AG04450 (cell line): ENCODE measurements around the gene EP400. TPM values are rescaled to one million over a fixed set of nuclear protein-coding genes. Genes with fewer than 3 reads are reported as not detected.

ENCODE experiments used
- CTCF ChIA-PET: fragments of 300-600, 350-600 bp; formaldehyde crosslinking; extraction: SDS; loops from one replicate; lab custom pipeline; 2022; ENCODE audit warnings: antibody characterized with exemption, inconsistent platforms; lab: Charles Lee
- POLR2A ChIA-PET: fragments of 350-600 bp; formaldehyde crosslinking; extraction: SDS; loops from one replicate; lab custom pipeline; 2021; ENCODE audit warnings: antibody characterized with exemption, inconsistent platforms; lab: Yijun Ruan, JAX
- DNase-seq: peaks from one replicate; pipeline ENCODE4 v3.0.0-alpha.2; 2011; ENCODE audit warnings: low read depth, low spot score
- H3K27ac ChIP-seq: one replicate; pipeline ENCODE4 v1.5.1; 2012; ENCODE audit warnings: low read depth, low read length, control low read depth
- H3K27me3 ChIP-seq: one replicate; pipeline ENCODE4 v1.6.0; 2012; ENCODE audit warnings: low read length; ENCODE audit not compliant: control insufficient read depth, insufficient read depth
- H3K4me3 ChIP-seq: 2 replicates; pipeline ENCODE4 v1.5.1; 2011; ENCODE audit warnings: mild to moderate bottlenecking, low read depth, low read length, control low read depth
- H3K9me3 ChIP-seq: 2 replicates; pipeline ENCODE4 v1.5.1; 2012; ENCODE audit warnings: low read length; ENCODE audit not compliant: control insufficient read depth, insufficient read depth
- polyA plus RNA-seq: library from polyadenylated mRNA; depleted of rRNA; stranded (reverse); fragments of >200 nt; gene quantifications from 2 replicates; pipeline ENCODE4 v1.2.3, GENCODE V29; 2011
- TF ChIP-seq, protein P1 (sequence below): IDR thresholded peaks from 2 replicates; pipeline ENCODE4 v1.5.1; 2011; ENCODE audit warnings: low read depth, low read length, control low read depth, inconsistent platforms

EP400 gene
- polyA plus RNA-seq, 1 experiment = 5.4 TPM

DNA sequence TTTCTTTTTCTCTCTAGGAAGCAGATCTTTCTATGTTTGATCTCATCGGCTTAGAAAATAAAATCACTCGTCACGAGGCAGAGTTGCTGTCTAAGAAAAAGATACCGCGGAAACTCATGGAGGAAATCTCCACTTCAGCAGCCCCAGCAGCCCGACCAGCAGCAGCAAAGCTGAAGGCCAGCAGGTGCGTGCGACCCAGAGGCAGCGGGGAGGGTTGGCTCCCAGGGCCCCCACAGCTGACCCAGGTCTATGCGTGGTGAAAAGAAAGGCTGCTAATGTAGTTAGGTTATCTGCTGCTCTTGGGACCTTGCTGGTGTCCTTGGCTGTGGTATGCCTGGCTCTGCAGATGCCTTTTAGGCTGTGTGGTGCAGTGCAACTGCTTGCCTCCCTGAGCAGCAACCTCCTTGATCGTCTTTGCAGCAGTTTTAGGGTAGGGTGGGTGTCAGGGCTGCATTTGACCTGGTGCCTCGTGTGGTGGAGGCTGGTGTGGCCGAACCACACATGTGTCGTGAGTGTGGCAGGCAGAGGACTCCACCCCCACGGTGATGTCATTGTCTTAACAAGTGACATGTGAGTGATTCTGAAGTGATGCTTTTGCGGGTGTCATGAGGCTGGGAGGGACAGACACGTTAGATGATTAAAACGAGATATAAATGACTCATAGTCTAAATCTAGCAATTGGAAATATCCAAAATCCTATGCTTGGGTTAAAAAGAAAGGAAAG is 68.6 kb downstream of the EP400 start:
- H3K4me3 ChIP-seq = no peak overlapping the region
- POLR2A ChIA-PET = no interaction called here
- TF ChIP-seq, protein P1, sequence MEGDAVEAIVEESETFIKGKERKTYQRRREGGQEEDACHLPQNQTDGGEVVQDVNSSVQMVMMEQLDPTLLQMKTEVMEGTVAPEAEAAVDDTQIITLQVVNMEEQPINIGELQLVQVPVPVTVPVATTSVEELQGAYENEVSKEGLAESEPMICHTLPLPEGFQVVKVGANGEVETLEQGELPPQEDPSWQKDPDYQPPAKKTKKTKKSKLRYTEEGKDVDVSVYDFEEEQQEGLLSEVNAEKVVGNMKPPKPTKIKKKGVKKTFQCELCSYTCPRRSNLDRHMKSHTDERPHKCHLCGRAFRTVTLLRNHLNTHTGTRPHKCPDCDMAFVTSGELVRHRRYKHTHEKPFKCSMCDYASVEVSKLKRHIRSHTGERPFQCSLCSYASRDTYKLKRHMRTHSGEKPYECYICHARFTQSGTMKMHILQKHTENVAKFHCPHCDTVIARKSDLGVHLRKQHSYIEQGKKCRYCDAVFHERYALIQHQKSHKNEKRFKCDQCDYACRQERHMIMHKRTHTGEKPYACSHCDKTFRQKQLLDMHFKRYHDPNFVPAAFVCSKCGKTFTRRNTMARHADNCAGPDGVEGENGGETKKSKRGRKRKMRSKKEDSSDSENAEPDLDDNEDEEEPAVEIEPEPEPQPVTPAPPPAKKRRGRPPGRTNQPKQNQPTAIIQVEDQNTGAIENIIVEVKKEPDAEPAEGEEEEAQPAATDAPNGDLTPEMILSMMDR = no peak
- H3K9me3 ChIP-seq = no peaks in the 10 kb centered on the region
- no peak for DNase-seq
- CTCF ChIA-PET = no interaction called here
- H3K27me3 ChIP-seq = no peaks in the 10 kb centered on the region
- H3K27ac ChIP-seq = no peak overlapping the region

DNA sequence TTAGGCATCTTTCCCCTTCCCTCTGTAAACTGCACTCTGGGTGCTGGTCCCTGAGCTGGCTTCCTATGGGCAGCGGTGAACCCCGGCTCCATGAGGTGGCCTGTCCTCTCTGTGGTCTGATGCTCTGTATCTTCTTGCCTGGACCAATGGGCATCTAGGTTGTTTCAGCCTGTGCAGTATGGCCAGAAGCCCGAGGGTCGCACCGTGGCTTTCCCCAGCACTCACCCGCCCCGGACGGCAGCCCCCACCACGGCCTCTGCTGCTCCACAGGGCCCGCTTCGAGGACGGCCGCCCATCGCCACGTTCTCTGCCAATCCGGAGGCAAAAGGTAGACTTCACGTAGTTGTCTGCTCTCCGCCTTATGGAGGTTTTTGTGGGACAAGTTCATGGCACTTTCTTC is 70.1 kb downstream of the EP400 start:
- CTCF ChIA-PET = interaction anchor here (0.6 kb wide), 1 partner anchor 13 kb away, joined by 3 read pairs; no protein-coding TSS in a partner anchor
- DNase-seq = no peak

DNA sequence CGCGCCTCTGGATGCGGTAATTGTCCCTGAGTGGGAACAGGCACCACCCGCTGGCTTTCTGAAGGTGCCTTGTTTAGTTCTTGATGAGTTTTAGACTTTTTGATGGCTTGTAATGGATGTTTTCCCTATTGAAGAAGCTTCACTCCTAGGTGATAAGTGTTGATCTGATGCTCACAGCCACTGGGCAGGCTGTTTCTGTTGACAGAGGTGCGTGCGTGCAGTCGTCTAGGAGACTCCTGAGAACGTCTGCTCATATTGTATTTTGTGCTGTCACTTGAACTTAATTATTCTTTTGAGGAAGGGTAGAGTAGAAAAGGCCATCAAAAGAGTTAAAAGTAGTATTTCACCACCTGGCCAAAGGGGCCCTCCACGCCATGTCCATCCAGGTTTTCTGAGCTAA is 70.5 kb downstream of the EP400 start:
- no peak for DNase-seq
- CTCF ChIA-PET = interaction anchor here (0.6 kb wide), 1 partner anchor 13 kb away, joined by 3 read pairs; no protein-coding TSS in a partner anchor
- POLR2A ChIA-PET = no interaction called here

More for the DNA sequence above, 70.1 kb downstream of the EP400 start:
- Histone ChIP-seq H3K4me3 (no peak overlapping the region), H3K27me3 (no peaks in the 10 kb centered on the region), H3K9me3 (no peaks in the 10 kb centered on the region), H3K27ac (no peak overlapping the region)
- POLR2A ChIA-PET = interaction anchor here (0.6 kb wide), 1 partner anchor 16 kb away, joined by 3 read pairs; no protein-coding TSS in a partner anchor
- TF ChIP-seq, protein P1 = no peak

DNA sequence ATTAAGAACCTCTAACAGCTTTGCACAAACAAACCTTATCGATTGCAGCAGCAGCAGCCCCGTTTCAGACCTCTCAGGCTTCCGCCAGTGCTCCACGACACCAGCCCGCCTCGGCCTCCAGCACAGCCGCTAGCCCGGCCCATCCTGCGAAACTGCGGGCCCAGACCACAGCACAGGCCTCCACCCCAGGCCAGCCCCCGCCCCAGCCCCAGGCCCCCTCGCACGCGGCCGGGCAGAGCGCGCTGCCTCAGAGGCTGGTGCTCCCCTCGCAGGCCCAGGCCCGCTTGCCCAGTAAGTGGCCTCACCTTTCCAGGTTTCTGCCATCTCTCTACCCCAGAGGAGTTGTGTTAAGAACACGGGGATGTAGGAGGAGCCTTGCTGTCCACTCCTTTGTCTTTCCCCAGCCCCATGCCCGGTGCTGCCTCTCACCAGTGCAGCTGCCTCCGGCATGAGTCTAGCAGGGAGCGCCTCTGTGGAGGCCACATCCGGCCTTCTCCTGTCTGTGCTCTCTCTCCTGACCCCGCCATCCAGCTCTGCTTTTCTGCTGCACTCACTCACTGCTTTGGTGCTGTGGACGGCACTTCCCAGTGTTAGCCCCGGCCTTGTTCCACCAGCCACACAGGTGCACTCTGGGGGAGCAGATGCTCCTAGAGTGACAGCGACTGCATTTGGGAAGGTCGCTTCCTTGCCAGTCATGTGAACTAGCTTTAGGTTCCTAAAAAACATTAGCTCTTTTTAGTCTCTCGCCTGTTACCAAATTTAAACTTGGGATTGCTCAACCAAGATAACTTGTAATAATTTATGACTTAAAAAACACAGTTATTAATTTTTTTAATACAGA is 71.5 kb downstream of the EP400 start:
- no peak for DNase-seq
- Histone ChIP-seq H3K27me3 (no peaks in the 10 kb centered on the region), H3K9me3 (no peaks in the 10 kb centered on the region), H3K4me3 (no peak overlapping the region), H3K27ac (no peak overlapping the region)
- CTCF ChIA-PET = interaction anchor here (0.6 kb wide), 1 partner anchor 1097 kb away, joined by 9 read pairs; no protein-coding TSS in a partner anchor
- POLR2A ChIA-PET = no interaction called here
- TF ChIP-seq, protein P1 = no peak

More for the DNA sequence above, 70.5 kb downstream of the EP400 start:
- Histone ChIP-seq H3K27ac (no peak overlapping the region), H3K9me3 (no peaks in the 10 kb centered on the region), H3K27me3 (no peaks in the 10 kb centered on the region), H3K4me3 (no peak overlapping the region)
- TF ChIP-seq, protein P1 = no peak
